Transverse colon (tissue), 4 donors: Measurements from ENCODE around the gene CD151.

ENCODE experiments used
- CTCF ChIP-seq, 5 experiments: fragments of 200-600 bp in 3 of 5; fragments of 450-650 bp in 2 of 5; sonication (generic) in 3 of 5; IDR thresholded peaks; 1 replicate in 2 of 5; 2 replicates in 3 of 5; pipeline ENCODE4 v1.5.1; 2016 to 2017; ENCODE audit warnings: antibody characterized with exemption in 5 of 5, inconsistent platforms in 3 of 5, mild to moderate bottlenecking in 2 of 5, moderate library complexity in 1 of 5
- POLR2AphosphoS5 ChIP-seq, 3 donors: sonication (generic); formaldehyde crosslinking; IDR thresholded peaks; one replicate each; pipeline ENCODE4 v1.6.1; 2016; ENCODE audit warnings: antibody characterized with exemption in 3 of 3

- no peak for TF ChIP-seq POLR2AphosphoS5 (IDR thresholded peaks at IDR 0.05)
- TF ChIP-seq CTCF (IDR thresholded peaks at IDR 0.05) = no peak
Measured at GRCh38 chr11:793556-793955, 39.2 kb upstream of the CD151 start.
